HEK293 (cell line): ENCODE data around the gene SMIM17.
A peak's percentile ranks its signal among the peaks of the same experiment; 100 is the strongest.

Source experiments
- CTCF ChIA-PET: fragments of 350-600 bp; formaldehyde crosslinking; extraction: SDS; loops from one replicate; lab custom pipeline; 2021; ENCODE audit warnings: antibody characterized with exemption; lab: Yijun Ruan, JAX
- POLR2A ChIA-PET: fragments of 300-600 bp; formaldehyde crosslinking; extraction: SDS; loops from one replicate; lab custom pipeline; 2020; ENCODE audit warnings: antibody characterized with exemption, inconsistent platforms; lab: Yijun Ruan, JAX
- H3K27ac ChIP-seq: fragments of 200-500 bp; sonication (Bioruptor generic); 2 replicates; pipeline ENCODE4 v1.5.1; 2014; ENCODE audit warnings: low read depth, low read length, control low read depth, inconsistent platforms; ENCODE audit errors: extremely low read depth
- H3K36me3 ChIP-seq, 2 experiments: fragments of 200-500 bp in 1 of 2; sonication (Bioruptor generic) in 1 of 2; 1 replicate in 1 of 2; 2 replicates in 1 of 2; pipeline ENCODE4 v1.5.1; 2014 to 2017; ENCODE audit warnings: inconsistent platforms in 2 of 2, low read length in 2 of 2; ENCODE audit not compliant: control insufficient read depth in 2 of 2, insufficient read depth in 1 of 2
- H3K4me1 ChIP-seq: fragments of 200-500 bp; sonication (Bioruptor generic); 2 replicates; pipeline ENCODE4 v1.5.1; 2014; ENCODE audit warnings: mild to moderate bottlenecking, low read length, inconsistent platforms; ENCODE audit not compliant: control insufficient read depth, insufficient read depth
- H3K4me3 ChIP-seq: 2 replicates; pipeline ENCODE4 v1.5.1; 2011; ENCODE audit warnings: low read depth, mild to moderate bottlenecking, control low read depth, low read length, moderate library complexity
- H3K9me3 ChIP-seq: fragments of 200-500 bp; sonication (Bioruptor generic); 2 replicates; pipeline ENCODE4 v1.5.1; 2014; ENCODE audit warnings: low read depth, low read length, inconsistent platforms; ENCODE audit not compliant: control insufficient read depth, insufficient read depth
- KLF8 ChIP-seq: fragments of 450-650 bp; formaldehyde crosslinking; IDR thresholded peaks from 2 replicates; pipeline ENCODE4 v1.5.1; 2016; ENCODE audit warnings: missing biosample characterization, missing genetic modification characterization
- TCF7L2 ChIP-seq: IDR thresholded peaks from 2 replicates; pipeline ENCODE4 v1.6.1; 2011; ENCODE audit warnings: low read depth, mild to moderate bottlenecking, inconsistent platforms, low read length, moderate library complexity, borderline replicate concordance
- ZNF169 ChIP-seq: fragments of 450-650 bp; formaldehyde crosslinking; IDR thresholded peaks from 2 replicates; pipeline ENCODE4 v1.5.1; 2016; ENCODE audit warnings: missing biosample characterization, missing genetic modification characterization
- ZNF248 ChIP-seq: fragments of 450-650 bp; formaldehyde crosslinking; IDR thresholded peaks from 2 replicates; pipeline ENCODE4 v1.5.1; 2017; ENCODE audit warnings: missing biosample characterization, missing genetic modification characterization
- ZNF341 ChIP-seq: fragments of 450-650 bp; formaldehyde crosslinking; IDR thresholded peaks from 2 replicates; pipeline ENCODE4; 2016; ENCODE audit warnings: low read depth, missing biosample characterization, missing genetic modification characterization
- ZNF473 ChIP-seq: fragments of 450-650 bp; formaldehyde crosslinking; IDR thresholded peaks from 2 replicates; pipeline ENCODE4 v1.5.1; 2017; ENCODE audit warnings: missing biosample characterization, missing genetic modification characterization
- ZNF544 ChIP-seq: fragments of 450-650 bp; formaldehyde crosslinking; IDR thresholded peaks from 2 replicates; pipeline ENCODE4 v1.5.0; 2017; ENCODE audit warnings: missing biosample characterization, missing genetic modification characterization
- ZNF664 ChIP-seq: fragments of 450-650 bp; formaldehyde crosslinking; IDR thresholded peaks from 2 replicates; pipeline ENCODE4 v1.5.1; 2016; ENCODE audit warnings: missing biosample characterization, missing genetic modification characterization
- ZNF677 ChIP-seq: fragments of 450-650 bp; IDR thresholded peaks from 2 replicates; pipeline ENCODE4 v1.5.0; 2018; ENCODE audit warnings: missing biosample characterization, mild to moderate bottlenecking, missing genetic modification characterization, moderate library complexity
- ZNF747 ChIP-seq: fragments of 450-650 bp; formaldehyde crosslinking; IDR thresholded peaks from 2 replicates; pipeline ENCODE4 v1.5.1; 2016; ENCODE audit warnings: missing biosample characterization, missing genetic modification characterization
- ZNF76 ChIP-seq: fragments of 450-650 bp; formaldehyde crosslinking; IDR thresholded peaks from 2 replicates; pipeline ENCODE4; 2016; ENCODE audit warnings: low read depth, missing biosample characterization, missing genetic modification characterization, borderline replicate concordance
- ZNF777 ChIP-seq: fragments of 450-650 bp; formaldehyde crosslinking; IDR thresholded peaks from 2 replicates; pipeline ENCODE4 v1.5.1; 2017; ENCODE audit warnings: missing biosample characterization, missing genetic modification characterization, borderline replicate concordance
- TF ChIP-seq, protein P1 (sequence below): fragments of 450-650 bp; formaldehyde crosslinking; IDR thresholded peaks from 2 replicates; pipeline ENCODE4 v1.5.1; 2016; ENCODE audit warnings: missing biosample characterization, missing genetic modification characterization
- TF ChIP-seq, protein P2 (sequence below): IDR thresholded peaks from 2 replicates; pipeline ENCODE4 v1.6.1; 2011; ENCODE audit warnings: mild to moderate bottlenecking, low read depth, low read length, borderline replicate concordance
- TF ChIP-seq, protein P3 (sequence below): fragments of 450-650 bp; formaldehyde crosslinking; IDR thresholded peaks from 2 replicates; pipeline ENCODE4 v1.5.1; 2016; ENCODE audit warnings: missing biosample characterization, missing genetic modification characterization
- TF ChIP-seq, protein P4 (sequence below): fragments of 450-650 bp; formaldehyde crosslinking; IDR thresholded peaks from 2 replicates; pipeline ENCODE4 v1.5.1; 2017; ENCODE audit warnings: missing biosample characterization, mild to moderate bottlenecking, missing genetic modification characterization, moderate library complexity
- TF ChIP-seq, protein P5 (sequence below): fragments of 450-650 bp; formaldehyde crosslinking; IDR thresholded peaks from 2 replicates; pipeline ENCODE4 v1.5.1; 2016; ENCODE audit warnings: missing biosample characterization, missing genetic modification characterization

SMIM17 gene

DNA sequence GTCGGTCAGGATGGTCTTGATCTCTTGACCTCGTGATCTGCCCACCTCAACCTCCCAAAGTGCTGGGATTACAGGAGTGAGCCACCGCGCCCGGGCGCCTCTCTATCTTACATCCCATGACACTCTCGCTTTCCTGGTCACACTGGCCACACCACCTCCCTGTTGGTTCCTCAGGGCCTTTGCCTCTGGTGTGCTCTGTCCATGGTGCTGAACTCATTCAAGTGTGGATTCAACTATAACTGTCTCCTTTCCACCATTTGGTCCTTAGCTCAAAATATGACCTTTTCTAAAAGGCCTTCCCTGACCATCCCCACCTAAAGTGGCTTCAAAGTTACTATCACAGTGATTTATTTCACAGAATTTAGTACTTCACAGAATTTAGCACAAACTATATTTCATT is 3.7 kb upstream of the SMIM17 start:
- no peaks in the 10 kb centered on the region for H3K4me1 ChIP-seq
- TF ChIP-seq ZNF777 (tag by site-specific recombination) (no peak), ZNF677 (no peak)
- TF ChIP-seq, protein P1, sequence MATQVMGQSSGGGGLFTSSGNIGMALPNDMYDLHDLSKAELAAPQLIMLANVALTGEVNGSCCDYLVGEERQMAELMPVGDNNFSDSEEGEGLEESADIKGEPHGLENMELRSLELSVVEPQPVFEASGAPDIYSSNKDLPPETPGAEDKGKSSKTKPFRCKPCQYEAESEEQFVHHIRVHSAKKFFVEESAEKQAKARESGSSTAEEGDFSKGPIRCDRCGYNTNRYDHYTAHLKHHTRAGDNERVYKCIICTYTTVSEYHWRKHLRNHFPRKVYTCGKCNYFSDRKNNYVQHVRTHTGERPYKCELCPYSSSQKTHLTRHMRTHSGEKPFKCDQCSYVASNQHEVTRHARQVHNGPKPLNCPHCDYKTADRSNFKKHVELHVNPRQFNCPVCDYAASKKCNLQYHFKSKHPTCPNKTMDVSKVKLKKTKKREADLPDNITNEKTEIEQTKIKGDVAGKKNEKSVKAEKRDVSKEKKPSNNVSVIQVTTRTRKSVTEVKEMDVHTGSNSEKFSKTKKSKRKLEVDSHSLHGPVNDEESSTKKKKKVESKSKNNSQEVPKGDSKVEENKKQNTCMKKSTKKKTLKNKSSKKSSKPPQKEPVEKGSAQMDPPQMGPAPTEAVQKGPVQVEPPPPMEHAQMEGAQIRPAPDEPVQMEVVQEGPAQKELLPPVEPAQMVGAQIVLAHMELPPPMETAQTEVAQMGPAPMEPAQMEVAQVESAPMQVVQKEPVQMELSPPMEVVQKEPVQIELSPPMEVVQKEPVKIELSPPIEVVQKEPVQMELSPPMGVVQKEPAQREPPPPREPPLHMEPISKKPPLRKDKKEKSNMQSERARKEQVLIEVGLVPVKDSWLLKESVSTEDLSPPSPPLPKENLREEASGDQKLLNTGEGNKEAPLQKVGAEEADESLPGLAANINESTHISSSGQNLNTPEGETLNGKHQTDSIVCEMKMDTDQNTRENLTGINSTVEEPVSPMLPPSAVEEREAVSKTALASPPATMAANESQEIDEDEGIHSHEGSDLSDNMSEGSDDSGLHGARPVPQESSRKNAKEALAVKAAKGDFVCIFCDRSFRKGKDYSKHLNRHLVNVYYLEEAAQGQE (tag by site-specific recombination): peak; percentile 93
- H3K9me3 ChIP-seq: no peaks in the 10 kb centered on the region; the same call in none of the 2 replicates
- no peaks in the 10 kb centered on the region for H3K36me3 ChIP-seq
- no peak overlapping the region for H3K27ac ChIP-seq
- no peak overlapping the region for H3K4me3 ChIP-seq
- ChIA-PET CTCF (no interaction called here), POLR2A (interaction anchor here (0.7 kb wide), 1 partner anchor 275 kb away, joined by 3 read pairs; no protein-coding TSS in a partner anchor)

DNA sequence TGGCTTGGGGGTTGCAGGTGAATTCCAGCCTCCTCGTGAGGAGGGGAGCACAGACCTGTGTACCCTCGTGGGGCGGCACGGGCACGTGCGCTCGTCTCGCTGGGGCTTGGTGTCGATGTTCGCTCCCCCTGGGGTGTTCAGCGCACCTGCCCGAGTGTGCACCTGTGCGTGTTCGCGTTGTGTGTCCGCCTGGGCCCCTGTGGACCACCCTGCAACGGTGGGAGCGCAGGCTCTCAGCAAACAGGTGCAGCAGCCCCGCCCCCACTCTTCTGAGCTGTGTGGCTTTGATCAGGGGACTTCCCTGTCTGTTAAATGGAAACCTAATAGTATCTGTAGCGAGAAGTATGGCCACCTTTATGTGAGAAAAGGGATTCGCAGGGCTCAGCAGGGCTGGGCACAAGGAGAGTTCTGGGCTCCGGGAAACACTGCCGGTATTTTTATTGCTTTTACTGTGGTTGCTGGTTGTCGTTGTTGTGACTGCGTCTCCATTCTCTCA is 549 bp downstream of the SMIM17 start:
- CTCF ChIA-PET: no interaction called here
- Histone ChIP-seq H3K9me3 (no peaks in the 10 kb centered on the region; the same call in 1 of the 2 replicates), H3K4me1 (no peaks in the 10 kb centered on the region), H3K4me3 (no peak overlapping the region), H3K27ac (no peak overlapping the region), H3K36me3 (no peaks in the 10 kb centered on the region)
- POLR2A ChIA-PET: no interaction called here
- TF ChIP-seq ZNF341 (no peak), ZNF248 (tag by site-specific recombination) (no peak), ZNF169 (tag by site-specific recombination) (no peak)

DNA sequence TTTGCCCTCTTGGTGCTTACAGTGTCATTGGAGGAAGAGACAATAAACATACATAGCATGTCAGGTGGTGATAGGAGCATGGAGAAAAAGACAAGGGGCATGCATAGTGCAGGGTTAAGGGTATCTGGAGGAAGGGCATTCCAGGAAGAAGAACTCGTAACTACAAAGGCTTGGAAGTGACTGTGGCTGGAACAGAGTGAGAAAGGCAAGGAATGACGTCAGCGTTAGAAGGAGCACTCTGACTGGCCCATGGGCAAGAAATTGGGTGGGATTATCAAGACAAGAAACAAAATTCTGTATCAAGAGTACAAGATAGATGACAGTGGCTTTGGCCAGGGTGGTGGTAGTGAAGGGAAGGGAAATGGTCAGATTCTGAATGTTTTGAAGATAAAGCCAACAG is 11.2 kb downstream of the SMIM17 start:
- CTCF ChIA-PET: no interaction called here
- no peaks in the 10 kb centered on the region; the same call in 1 of the 2 replicates for H3K9me3 ChIP-seq
- TF ChIP-seq ZNF76 (no peak), KLF8 (tag by site-specific recombination) (no peak)
- TF ChIP-seq, protein P2, sequence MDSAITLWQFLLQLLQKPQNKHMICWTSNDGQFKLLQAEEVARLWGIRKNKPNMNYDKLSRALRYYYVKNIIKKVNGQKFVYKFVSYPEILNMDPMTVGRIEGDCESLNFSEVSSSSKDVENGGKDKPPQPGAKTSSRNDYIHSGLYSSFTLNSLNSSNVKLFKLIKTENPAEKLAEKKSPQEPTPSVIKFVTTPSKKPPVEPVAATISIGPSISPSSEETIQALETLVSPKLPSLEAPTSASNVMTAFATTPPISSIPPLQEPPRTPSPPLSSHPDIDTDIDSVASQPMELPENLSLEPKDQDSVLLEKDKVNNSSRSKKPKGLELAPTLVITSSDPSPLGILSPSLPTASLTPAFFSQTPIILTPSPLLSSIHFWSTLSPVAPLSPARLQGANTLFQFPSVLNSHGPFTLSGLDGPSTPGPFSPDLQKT: no peak
- TF ChIP-seq, all 188 proteins: peak for 0
- no peaks in the 10 kb centered on the region for H3K4me1 ChIP-seq
- H3K27ac ChIP-seq: no peak overlapping the region
- no peak overlapping the region for H3K4me3 ChIP-seq
- POLR2A ChIA-PET: no interaction called here
- no peaks in the 10 kb centered on the region for H3K36me3 ChIP-seq

DNA sequence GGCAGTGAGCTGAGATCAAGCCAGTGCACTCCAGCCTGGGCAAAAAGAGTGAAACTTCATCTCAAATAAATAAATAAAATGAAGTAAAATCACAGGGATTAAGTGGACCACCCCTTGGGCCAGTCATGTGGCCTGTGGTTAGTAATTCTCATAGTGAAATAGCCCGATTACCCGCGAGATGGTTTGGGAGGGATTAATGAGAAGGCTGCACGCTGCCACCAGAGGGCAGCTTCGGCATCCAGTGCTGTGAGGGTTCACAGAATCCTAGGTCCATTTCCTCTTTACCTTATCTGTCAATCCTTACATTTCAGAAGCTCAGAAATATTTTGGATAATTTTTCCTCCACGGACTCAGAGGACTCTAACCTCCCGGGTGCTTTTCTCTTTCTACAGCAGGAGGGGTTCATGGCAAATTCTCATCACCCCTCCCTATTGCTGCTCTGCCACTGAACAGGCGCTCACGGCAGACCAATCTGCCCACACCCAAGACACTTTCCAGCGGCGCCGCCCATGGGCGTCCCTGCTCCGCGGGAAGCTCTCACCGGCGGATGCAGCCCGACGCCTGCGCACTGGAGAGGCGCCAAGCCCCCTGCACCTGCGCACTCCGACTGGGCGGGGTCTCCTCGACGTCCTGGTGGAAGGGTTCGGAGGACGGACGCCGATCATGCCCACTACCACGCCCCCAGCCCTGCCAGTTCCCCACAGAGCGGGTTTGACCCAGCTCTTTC is 17.6 kb downstream of the SMIM17 start:
- no peaks in the 10 kb centered on the region for H3K4me1 ChIP-seq
- H3K27ac ChIP-seq: no peak overlapping the region
- H3K36me3 ChIP-seq: no peaks in the 10 kb centered on the region
- ChIA-PET POLR2A (no interaction called here), CTCF (interaction anchor here (0.6 to 0.7 kb wide), 4 partner anchors 11 to 471 kb away, joined by 3 to 4 read pairs (median 4); no protein-coding TSS in a partner anchor)
- no peak overlapping the region for H3K4me3 ChIP-seq
- no peaks in the 10 kb centered on the region for H3K9me3 ChIP-seq
- TF ChIP-seq, protein P3, sequence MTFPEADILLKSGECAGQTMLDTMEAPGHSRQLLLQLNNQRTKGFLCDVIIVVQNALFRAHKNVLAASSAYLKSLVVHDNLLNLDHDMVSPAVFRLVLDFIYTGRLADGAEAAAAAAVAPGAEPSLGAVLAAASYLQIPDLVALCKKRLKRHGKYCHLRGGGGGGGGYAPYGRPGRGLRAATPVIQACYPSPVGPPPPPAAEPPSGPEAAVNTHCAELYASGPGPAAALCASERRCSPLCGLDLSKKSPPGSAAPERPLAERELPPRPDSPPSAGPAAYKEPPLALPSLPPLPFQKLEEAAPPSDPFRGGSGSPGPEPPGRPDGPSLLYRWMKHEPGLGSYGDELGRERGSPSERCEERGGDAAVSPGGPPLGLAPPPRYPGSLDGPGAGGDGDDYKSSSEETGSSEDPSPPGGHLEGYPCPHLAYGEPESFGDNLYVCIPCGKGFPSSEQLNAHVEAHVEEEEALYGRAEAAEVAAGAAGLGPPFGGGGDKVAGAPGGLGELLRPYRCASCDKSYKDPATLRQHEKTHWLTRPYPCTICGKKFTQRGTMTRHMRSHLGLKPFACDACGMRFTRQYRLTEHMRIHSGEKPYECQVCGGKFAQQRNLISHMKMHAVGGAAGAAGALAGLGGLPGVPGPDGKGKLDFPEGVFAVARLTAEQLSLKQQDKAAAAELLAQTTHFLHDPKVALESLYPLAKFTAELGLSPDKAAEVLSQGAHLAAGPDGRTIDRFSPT (tag by site-specific recombination): no peak
- TF ChIP-seq ZNF747: no peak
- no peak for TF ChIP-seq ZNF473 (tag by site-specific recombination)
- TF ChIP-seq, protein P4, sequence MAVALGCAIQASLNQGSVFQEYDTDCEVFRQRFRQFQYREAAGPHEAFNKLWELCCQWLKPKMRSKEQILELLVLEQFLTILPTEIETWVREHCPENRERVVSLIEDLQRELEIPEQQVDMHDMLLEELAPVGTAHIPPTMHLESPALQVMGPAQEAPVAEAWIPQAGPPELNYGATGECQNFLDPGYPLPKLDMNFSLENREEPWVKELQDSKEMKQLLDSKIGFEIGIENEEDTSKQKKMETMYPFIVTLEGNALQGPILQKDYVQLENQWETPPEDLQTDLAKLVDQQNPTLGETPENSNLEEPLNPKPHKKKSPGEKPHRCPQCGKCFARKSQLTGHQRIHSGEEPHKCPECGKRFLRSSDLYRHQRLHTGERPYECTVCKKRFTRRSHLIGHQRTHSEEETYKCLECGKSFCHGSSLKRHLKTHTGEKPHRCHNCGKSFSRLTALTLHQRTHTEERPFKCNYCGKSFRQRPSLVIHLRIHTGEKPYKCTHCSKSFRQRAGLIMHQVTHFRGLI (tag by site-specific recombination): no peak
- TF ChIP-seq ZNF664 (tag by site-specific recombination): no peak
- TF ChIP-seq, protein P5, sequence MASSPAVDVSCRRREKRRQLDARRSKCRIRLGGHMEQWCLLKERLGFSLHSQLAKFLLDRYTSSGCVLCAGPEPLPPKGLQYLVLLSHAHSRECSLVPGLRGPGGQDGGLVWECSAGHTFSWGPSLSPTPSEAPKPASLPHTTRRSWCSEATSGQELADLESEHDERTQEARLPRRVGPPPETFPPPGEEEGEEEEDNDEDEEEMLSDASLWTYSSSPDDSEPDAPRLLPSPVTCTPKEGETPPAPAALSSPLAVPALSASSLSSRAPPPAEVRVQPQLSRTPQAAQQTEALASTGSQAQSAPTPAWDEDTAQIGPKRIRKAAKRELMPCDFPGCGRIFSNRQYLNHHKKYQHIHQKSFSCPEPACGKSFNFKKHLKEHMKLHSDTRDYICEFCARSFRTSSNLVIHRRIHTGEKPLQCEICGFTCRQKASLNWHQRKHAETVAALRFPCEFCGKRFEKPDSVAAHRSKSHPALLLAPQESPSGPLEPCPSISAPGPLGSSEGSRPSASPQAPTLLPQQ (tag by site-specific recombination): no peak
- no peak for TF ChIP-seq ZNF544 (tag by site-specific recombination)
- TF ChIP-seq TCF7L2: no peak
